Neural cell (in vitro differentiated cells): ENCODE results near the gene PML. TPM values are rescaled to one million over a fixed set of nuclear protein-coding genes. Genes with fewer than 3 reads are reported as not detected.

Source experiments
- H2AFZ ChIP-seq: fragments of 200-600, 300-800 bp; sonication (generic), shearing (Covaris generic); 2 replicates; pipeline ENCODE4 v1.6.0; 2014; ENCODE audit warnings: low read depth, mild to moderate bottlenecking, antibody characterized with exemption, low read length, moderate library complexity
- H3F3A ChIP-seq: fragments of 200-600 bp; shearing (Covaris generic); 2 replicates; pipeline ENCODE4 v1.6.1; 2016; ENCODE audit warnings: mild to moderate bottlenecking, moderate library complexity, mixed read lengths, antibody characterized with exemption, low read length; ENCODE audit not compliant: insufficient read depth, poor library complexity, severe bottlenecking
- H3K27ac ChIP-seq: fragments of 200-600, 300-800 bp; sonication (generic), shearing (Covaris generic); 2 replicates; pipeline ENCODE4 v1.5.1; 2014; ENCODE audit warnings: mild to moderate bottlenecking, low read length, moderate library complexity
- H3K27me3 ChIP-seq: fragments of 300-800, 200-600 bp; sonication (generic), shearing (Covaris generic); 2 replicates; pipeline ENCODE4 v1.6.0; 2014; ENCODE audit warnings: mild to moderate bottlenecking, low read depth, low read length, moderate library complexity; ENCODE audit not compliant: insufficient read depth
- H3K36me3 ChIP-seq: fragments of 300-800, 200-600 bp; sonication (generic), shearing (Covaris generic); 2 replicates; pipeline ENCODE4 v1.5.1; 2014; ENCODE audit warnings: mild to moderate bottlenecking, antibody characterized with exemption, low read length, moderate library complexity; ENCODE audit not compliant: insufficient read depth
- H3K4me2 ChIP-seq: fragments of 300-800, 200-600 bp; sonication (generic), shearing (Covaris generic); 2 replicates; pipeline ENCODE4 v1.6.0; 2014; ENCODE audit warnings: mild to moderate bottlenecking, low read length
- H3K4me3 ChIP-seq: fragments of 300-800, 200-600 bp; sonication (generic), shearing (Covaris generic); 2 replicates; pipeline ENCODE4 v1.5.1; 2014; ENCODE audit warnings: mild to moderate bottlenecking, low read length, moderate library complexity
- H3K79me2 ChIP-seq: fragments of 200-600 bp; shearing (Covaris generic); replicated peaks from 2 replicates; pipeline ENCODE4 v1.6.0; 2014; ENCODE audit warnings: mild to moderate bottlenecking, low read length, moderate library complexity; ENCODE audit not compliant: insufficient read depth
- H3K9ac ChIP-seq: fragments of 300-800, 200-600 bp; sonication (generic), shearing (Covaris generic); 2 replicates; pipeline ENCODE4 v1.6.1; 2016; ENCODE audit warnings: mild to moderate bottlenecking, low read length, mixed read lengths
- H3K9me2 ChIP-seq: fragments of 200-600 bp; shearing (Covaris generic); 2 replicates; pipeline ENCODE4 v1.6.1; 2016; ENCODE audit warnings: mild to moderate bottlenecking, low read length, mixed read lengths; ENCODE audit not compliant: insufficient read depth
- H3K9me3 ChIP-seq: fragments of 200-600, 300-800 bp; sonication (generic), shearing (Covaris generic); 2 replicates; pipeline ENCODE4 v1.6.1; 2016; ENCODE audit warnings: mild to moderate bottlenecking, mixed run types, low read length, moderate library complexity, mixed read lengths
- H4K20me1 ChIP-seq: fragments of 200-600 bp; shearing (Covaris generic); 2 replicates; pipeline ENCODE4 v1.6.1; 2016; ENCODE audit warnings: mild to moderate bottlenecking, mixed run types; ENCODE audit not compliant: insufficient read depth
- EP300 ChIP-seq: fragments of 450-650 bp; conservative IDR thresholded peaks from 2 replicates; pipeline ENCODE4 v1.6.1; 2014; ENCODE audit warnings: antibody characterized with exemption, mild to moderate bottlenecking, moderate library complexity; ENCODE audit not compliant: poor library complexity, severe bottlenecking
- EZH2 ChIP-seq: fragments of 200-600, 300-800 bp; shearing (Covaris generic), sonication (generic); IDR thresholded peaks from 2 replicates; pipeline ENCODE4 v1.6.1; 2014; ENCODE audit warnings: antibody characterized with exemption, low read length, borderline replicate concordance, mild to moderate bottlenecking; ENCODE audit not compliant: insufficient read depth, poor library complexity, severe bottlenecking
- MXI1 ChIP-seq: fragments of 450-650 bp; conservative IDR thresholded peaks from 2 replicates; pipeline ENCODE4 v1.6.1; 2014; ENCODE audit warnings: antibody characterized with exemption, mild to moderate bottlenecking; ENCODE audit not compliant: poor library complexity, severe bottlenecking
- POLR2AphosphoS5 ChIP-seq: IDR thresholded peaks from 2 replicates; pipeline ENCODE4 v1.6.1; 2012
- RAD21 ChIP-seq: fragments of 450-650 bp; conservative IDR thresholded peaks from 2 replicates; pipeline ENCODE4 v1.6.1; 2014; ENCODE audit warnings: antibody characterized with exemption, mild to moderate bottlenecking, moderate library complexity
- SMC3 ChIP-seq: fragments of 450-650 bp; conservative IDR thresholded peaks from 2 replicates; pipeline ENCODE4 v1.6.1; 2014; ENCODE audit warnings: antibody characterized with exemption, mild to moderate bottlenecking, moderate library complexity; ENCODE audit not compliant: poor library complexity
- TAF1 ChIP-seq: IDR thresholded peaks from 2 replicates; pipeline ENCODE4 v1.6.1; 2012; ENCODE audit warnings: low read depth
- polyA plus RNA-seq: library from polyadenylated mRNA; depleted of rRNA; stranded (reverse); fragments of >200 nt; gene quantifications from 2 replicates; pipeline ENCODE4 v1.2.3, GENCODE V29; 2014
- TF ChIP-seq, protein P1 (sequence below): fragments of 450-650 bp; IDR thresholded peaks from 2 replicates; pipeline ENCODE4 v1.5.1; 2014; ENCODE audit warnings: antibody characterized with exemption, mild to moderate bottlenecking, moderate library complexity; ENCODE audit not compliant: poor library complexity, severe bottlenecking
- TF ChIP-seq, protein P2 (sequence below): IDR thresholded peaks from 2 replicates; pipeline ENCODE4 v1.6.1; 2012; ENCODE audit warnings: borderline replicate concordance

PML gene
- polyA plus RNA-seq, 1 donor from 2014 or later, result 4.7 TPM

DNA sequence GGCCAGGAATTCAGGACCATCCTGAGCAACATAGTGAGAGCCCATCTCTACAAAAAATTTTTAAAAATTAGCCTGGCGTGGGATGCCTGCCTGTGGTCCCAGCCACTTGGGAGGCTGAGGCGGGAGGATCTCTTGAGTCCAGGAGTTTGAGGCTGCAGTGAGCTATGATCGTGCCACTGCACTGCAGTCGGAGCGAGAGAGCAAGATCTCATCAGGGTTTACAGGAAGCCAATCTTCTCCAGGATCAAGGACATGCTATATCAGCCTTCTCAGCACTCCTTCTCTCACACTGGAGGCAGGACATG is 2.0 kb upstream of the PML start:
- Histone ChIP-seq H3K9ac (peak overlapping the region; percentile 48), H3K4me3 (peak overlapping the region; percentile 99), H3F3A (no peaks in the 10 kb centered on the region), H3K36me3 (no peaks in the 10 kb centered on the region), H2AFZ (peak overlapping the region; percentile 32), H3K27me3 (no peaks in the 10 kb centered on the region), H3K9me2 (no peaks in the 10 kb centered on the region), H3K4me2 (peak overlapping the region; percentile 72), H3K9me3 (no peaks in the 10 kb centered on the region), H4K20me1 (no peaks in the 10 kb centered on the region), H3K27ac (no peak overlapping the region), H3K79me2 (peaks cover 22% of the 10 kb centered on the region)
- no peak for TF ChIP-seq POLR2AphosphoS5

DNA sequence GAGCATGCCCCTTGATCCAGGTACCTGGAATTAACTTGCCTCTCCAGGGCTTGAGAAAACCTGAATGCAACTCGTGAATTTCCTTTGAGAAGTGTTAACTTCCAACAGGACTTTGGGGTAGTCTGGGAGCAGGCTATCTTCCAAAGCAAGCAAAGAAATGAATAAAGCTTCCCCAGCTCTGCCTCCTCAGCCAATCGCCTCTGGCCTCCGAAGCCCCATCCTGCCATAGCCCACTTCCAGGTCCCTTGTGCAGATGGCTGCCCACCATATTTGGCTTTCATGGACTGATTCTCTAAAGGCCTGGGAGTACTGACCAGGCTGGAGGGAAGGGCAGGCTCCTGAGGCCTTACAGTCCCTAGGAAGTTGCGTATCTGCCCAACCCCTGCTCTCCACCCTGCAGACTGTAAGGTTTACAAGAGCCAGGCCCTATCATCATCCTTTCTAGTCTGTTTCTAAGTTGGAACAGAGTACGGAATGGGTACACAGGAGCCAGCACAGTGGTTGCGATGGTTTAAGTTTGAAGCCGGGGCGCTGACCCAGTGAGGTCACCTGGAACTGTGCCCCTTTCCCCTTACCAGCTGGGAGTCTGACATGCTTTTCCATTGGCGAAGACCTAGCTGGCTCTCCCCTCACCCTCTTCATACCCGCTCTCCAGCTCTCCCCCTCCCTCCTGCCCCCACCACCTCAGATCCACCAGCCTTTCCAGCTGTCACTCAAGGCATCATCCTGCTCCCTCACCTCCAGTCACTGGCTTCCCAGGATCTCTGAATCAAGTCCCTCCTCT is 1.1 kb upstream of the PML start:
- Histone ChIP-seq H3K27ac (peak overlapping the region; percentile 72), H3F3A (no peaks in the 10 kb centered on the region)

DNA sequence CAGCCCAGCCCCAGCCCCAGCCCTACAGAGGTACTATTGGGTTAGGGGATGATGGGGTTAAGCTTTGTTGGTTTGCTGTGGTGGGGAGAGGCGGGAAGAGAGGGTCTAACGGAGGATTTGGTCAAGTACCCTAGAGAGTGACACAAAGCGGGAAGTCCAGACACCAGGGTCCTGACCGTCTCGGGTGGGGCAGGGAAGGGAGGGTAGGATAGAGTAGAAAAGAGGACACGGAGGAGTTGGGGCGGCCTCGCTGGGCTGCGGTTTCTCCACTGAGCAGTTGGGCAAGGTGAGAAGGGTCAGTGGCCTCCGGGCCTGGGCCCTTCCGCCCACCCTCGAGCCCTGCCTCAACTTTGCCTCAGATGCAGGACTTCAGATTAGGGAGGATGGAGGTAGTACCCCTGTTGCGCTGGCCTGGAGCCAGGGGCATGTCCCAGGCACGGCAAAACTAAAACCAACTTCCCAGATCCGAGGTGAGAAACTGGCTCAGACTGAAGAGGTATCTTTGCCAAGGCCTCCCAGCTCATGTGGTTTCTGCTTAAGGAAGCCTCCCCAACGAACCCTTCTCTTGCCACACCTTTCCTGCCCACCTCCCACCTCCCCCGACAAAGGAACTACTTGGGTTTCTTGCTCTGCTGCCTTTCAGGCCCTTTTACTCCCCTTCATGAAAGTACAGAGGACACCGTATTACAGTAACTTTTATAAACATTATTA is 551 bp downstream of the PML start:
- no peaks in the 10 kb centered on the region for H3K9me2 ChIP-seq
- H3K79me2 ChIP-seq, result peaks cover 22% of the 10 kb centered on the region
- no peaks in the 10 kb centered on the region for H3K27me3 ChIP-seq
- no peaks in the 10 kb centered on the region for H3K9me3 ChIP-seq
- no peaks in the 10 kb centered on the region for H3K36me3 ChIP-seq
- H3K4me2 ChIP-seq, result peak overlapping the region; percentile 72
- no peaks in the 10 kb centered on the region for H3F3A ChIP-seq
- H2AFZ ChIP-seq, result peak overlapping the region; percentile 96
- H3K4me3 ChIP-seq, result peak overlapping the region; percentile 99
- no peaks in the 10 kb centered on the region for H4K20me1 ChIP-seq
- peak overlapping the region; percentile 72 for H3K27ac ChIP-seq
- H3K9ac ChIP-seq, result peak overlapping the region; percentile 87
- TF ChIP-seq RAD21 (no peak), SMC3 (no peak), EP300 (no peak), EZH2 (no peak), POLR2AphosphoS5 (no peak), MXI1 (no peak), TAF1 (no peak)
- TF ChIP-seq, protein P1, sequence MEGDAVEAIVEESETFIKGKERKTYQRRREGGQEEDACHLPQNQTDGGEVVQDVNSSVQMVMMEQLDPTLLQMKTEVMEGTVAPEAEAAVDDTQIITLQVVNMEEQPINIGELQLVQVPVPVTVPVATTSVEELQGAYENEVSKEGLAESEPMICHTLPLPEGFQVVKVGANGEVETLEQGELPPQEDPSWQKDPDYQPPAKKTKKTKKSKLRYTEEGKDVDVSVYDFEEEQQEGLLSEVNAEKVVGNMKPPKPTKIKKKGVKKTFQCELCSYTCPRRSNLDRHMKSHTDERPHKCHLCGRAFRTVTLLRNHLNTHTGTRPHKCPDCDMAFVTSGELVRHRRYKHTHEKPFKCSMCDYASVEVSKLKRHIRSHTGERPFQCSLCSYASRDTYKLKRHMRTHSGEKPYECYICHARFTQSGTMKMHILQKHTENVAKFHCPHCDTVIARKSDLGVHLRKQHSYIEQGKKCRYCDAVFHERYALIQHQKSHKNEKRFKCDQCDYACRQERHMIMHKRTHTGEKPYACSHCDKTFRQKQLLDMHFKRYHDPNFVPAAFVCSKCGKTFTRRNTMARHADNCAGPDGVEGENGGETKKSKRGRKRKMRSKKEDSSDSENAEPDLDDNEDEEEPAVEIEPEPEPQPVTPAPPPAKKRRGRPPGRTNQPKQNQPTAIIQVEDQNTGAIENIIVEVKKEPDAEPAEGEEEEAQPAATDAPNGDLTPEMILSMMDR, result no peak
- TF ChIP-seq, protein P2, sequence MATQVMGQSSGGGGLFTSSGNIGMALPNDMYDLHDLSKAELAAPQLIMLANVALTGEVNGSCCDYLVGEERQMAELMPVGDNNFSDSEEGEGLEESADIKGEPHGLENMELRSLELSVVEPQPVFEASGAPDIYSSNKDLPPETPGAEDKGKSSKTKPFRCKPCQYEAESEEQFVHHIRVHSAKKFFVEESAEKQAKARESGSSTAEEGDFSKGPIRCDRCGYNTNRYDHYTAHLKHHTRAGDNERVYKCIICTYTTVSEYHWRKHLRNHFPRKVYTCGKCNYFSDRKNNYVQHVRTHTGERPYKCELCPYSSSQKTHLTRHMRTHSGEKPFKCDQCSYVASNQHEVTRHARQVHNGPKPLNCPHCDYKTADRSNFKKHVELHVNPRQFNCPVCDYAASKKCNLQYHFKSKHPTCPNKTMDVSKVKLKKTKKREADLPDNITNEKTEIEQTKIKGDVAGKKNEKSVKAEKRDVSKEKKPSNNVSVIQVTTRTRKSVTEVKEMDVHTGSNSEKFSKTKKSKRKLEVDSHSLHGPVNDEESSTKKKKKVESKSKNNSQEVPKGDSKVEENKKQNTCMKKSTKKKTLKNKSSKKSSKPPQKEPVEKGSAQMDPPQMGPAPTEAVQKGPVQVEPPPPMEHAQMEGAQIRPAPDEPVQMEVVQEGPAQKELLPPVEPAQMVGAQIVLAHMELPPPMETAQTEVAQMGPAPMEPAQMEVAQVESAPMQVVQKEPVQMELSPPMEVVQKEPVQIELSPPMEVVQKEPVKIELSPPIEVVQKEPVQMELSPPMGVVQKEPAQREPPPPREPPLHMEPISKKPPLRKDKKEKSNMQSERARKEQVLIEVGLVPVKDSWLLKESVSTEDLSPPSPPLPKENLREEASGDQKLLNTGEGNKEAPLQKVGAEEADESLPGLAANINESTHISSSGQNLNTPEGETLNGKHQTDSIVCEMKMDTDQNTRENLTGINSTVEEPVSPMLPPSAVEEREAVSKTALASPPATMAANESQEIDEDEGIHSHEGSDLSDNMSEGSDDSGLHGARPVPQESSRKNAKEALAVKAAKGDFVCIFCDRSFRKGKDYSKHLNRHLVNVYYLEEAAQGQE, result no peak

More for the DNA sequence above, 1.1 kb upstream of the PML start:
- H3K36me3 ChIP-seq, result no peaks in the 10 kb centered on the region
- H3K9me2 ChIP-seq, result no peaks in the 10 kb centered on the region
- peak overlapping the region; percentile 96 for H2AFZ ChIP-seq
- no peaks in the 10 kb centered on the region for H3K9me3 ChIP-seq
- no peaks in the 10 kb centered on the region for H3K27me3 ChIP-seq
- peak overlapping the region; percentile 99 for H3K4me3 ChIP-seq
- peak overlapping the region; percentile 87 for H3K9ac ChIP-seq
- peaks cover 22% of the 10 kb centered on the region for H3K79me2 ChIP-seq
- H3K4me2 ChIP-seq, result peak overlapping the region; percentile 72
- no peaks in the 10 kb centered on the region for H4K20me1 ChIP-seq
- TF ChIP-seq, protein P1, result no peak
- TF ChIP-seq TAF1 (no peak), EP300 (no peak), POLR2AphosphoS5 (no peak)
